Uterus (tissue), 4 donors: Measurements from ENCODE around the gene MPZL2. TPM values are rescaled to one million over a fixed set of nuclear protein-coding genes. Genes with fewer than 3 reads are reported as not detected.
A peak's percentile ranks its signal among the peaks of the same experiment; 100 is the strongest.

Source experiments
- DNase-seq, 2 donors: peaks; one replicate each; pipeline ENCODE4 v3.0.0-alpha.2; 2019 to 2020
- H3K27ac ChIP-seq, 2 donors: fragments of 200-600 bp; sonication (generic); 1 replicate in 1 of 2; 2 replicates in 1 of 2; pipeline ENCODE4 v1.5.1; 2016 to 2018
- H3K27me3 ChIP-seq, 2 donors: fragments of 200-600 bp; sonication (generic); one replicate each; pipeline ENCODE4 v1.5.1; 2018 to 2019; ENCODE audit warnings: control low read depth in 1 of 2
- H3K36me3 ChIP-seq, 2 donors: fragments of 200-600 bp; sonication (generic); one replicate each; pipeline ENCODE4 v1.5.1; 2019; ENCODE audit warnings: control low read depth in 1 of 2
- H3K4me1 ChIP-seq, 2 donors: fragments of 200-600 bp; sonication (generic); one replicate each; pipeline ENCODE4 v1.5.1; 2018 to 2019; ENCODE audit warnings: control low read depth in 1 of 2
- H3K4me3 ChIP-seq, 2 donors: fragments of 200-600 bp; sonication (generic); 1 replicate in 1 of 2; 2 replicates in 1 of 2; pipeline ENCODE4 v1.5.1; 2018 to 2019; ENCODE audit warnings: mild to moderate bottlenecking in 1 of 2
- H3K9me3 ChIP-seq, 2 donors: fragments of 200-600 bp; sonication (generic); one replicate each; pipeline ENCODE4 v1.5.1; 2019; ENCODE audit warnings: control low read depth in 1 of 2
- CTCF ChIP-seq, 4 experiments: fragments of 200-600 bp in 2 of 4; fragments of 450-650 bp in 2 of 4; sonication (generic) in 2 of 4; IDR thresholded peaks; one replicate each; pipeline ENCODE4 v1.5.1; 2016 to 2019; ENCODE audit warnings: antibody characterized with exemption in 4 of 4, mild to moderate bottlenecking in 2 of 4, moderate library complexity in 1 of 4
- POLR2A ChIP-seq, 2 donors: fragments of 450-650 bp; IDR thresholded peaks; one replicate each; pipeline ENCODE4 v1.6.1; 2016; ENCODE audit warnings: antibody characterized with exemption in 2 of 2, mild to moderate bottlenecking in 1 of 2, moderate library complexity in 1 of 2
- intact Hi-C: fragments of 100-400 bp; cut with DNase I; formaldehyde crosslinking; loops from one replicate; pipeline ENCODE4 v1.15.1; 2023; ENCODE audit warnings: low total_unique reads
- total RNA-seq, 4 donors: library from RNA; depleted of rRNA in 3 of 4; stranded (reverse); fragments of >200 nt in 3 of 4; gene quantifications; one replicate each; pipeline versions ENCODE4 v1.1.0 to v1.2.4, GENCODE V29; 2014 to 2023
- donor health status: DM: yes; HTN: yes; CAD: no.

MPZL2 gene
- total RNA-seq, 4 donors from 2014 or later = 40.9 to 191 (median 73.9) TPM

- Histone ChIP-seq H3K27me3 (no peaks in the 10 kb centered on the region), H3K4me3 (no peak overlapping the region), H3K4me1 (no peaks in the 10 kb centered on the region), H3K27ac (peak overlapping the region in 1 of 2 donors; percentile 75), H3K36me3 (no peaks in the 10 kb centered on the region), H3K9me3 (no peaks in the 10 kb centered on the region)
- intact Hi-C loops = no loop called here
- TF ChIP-seq CTCF (IDR thresholded peaks at IDR 0.05) (no peak), POLR2A (IDR thresholded peaks at IDR 0.05) (no peak)
- DNase-seq = no peak
Observed at GRCh38 chr11:118239509-118240205, 24.4 kb downstream of the MPZL2 start.

- intact Hi-C loops = no loop called here
- Histone ChIP-seq H3K4me1 (no peaks in the 10 kb centered on the region), H3K9me3 (no peaks in the 10 kb centered on the region), H3K27ac (no peak overlapping the region), H3K4me3 (no peak overlapping the region), H3K36me3 (no peaks in the 10 kb centered on the region), H3K27me3 (no peaks in the 10 kb centered on the region)
- TF ChIP-seq CTCF (IDR thresholded peaks at IDR 0.05) (no peak), POLR2A (IDR thresholded peaks at IDR 0.05) (no peak)
- no peak for DNase-seq
Observed at GRCh38 chr11:118238929-118239328, 25.2 kb downstream of the MPZL2 start.

GRCh38 chr11:118238421-118238820, 25.7 kb downstream of the MPZL2 start:
- Histone ChIP-seq H3K4me3 (no peak overlapping the region), H3K36me3 (no peaks in the 10 kb centered on the region), H3K4me1 (no peaks in the 10 kb centered on the region), H3K27me3 (no peaks in the 10 kb centered on the region), H3K27ac (no peak overlapping the region), H3K9me3 (no peaks in the 10 kb centered on the region)
- DNase-seq = no peak
- no peak for TF ChIP-seq CTCF (IDR thresholded peaks at IDR 0.05)
- TF ChIP-seq POLR2A (IDR thresholded peaks at IDR 0.05) = no peak
- intact Hi-C loops = no loop called here

- TF ChIP-seq CTCF (IDR thresholded peaks at IDR 0.05) (no peak), POLR2A (IDR thresholded peaks at IDR 0.05) (no peak)
- Histone ChIP-seq H3K36me3 (no peaks in the 10 kb centered on the region), H3K9me3 (no peaks in the 10 kb centered on the region), H3K4me1 (no peaks in the 10 kb centered on the region), H3K27me3 (no peaks in the 10 kb centered on the region), H3K4me3 (no peak overlapping the region), H3K27ac (no peak overlapping the region)
- intact Hi-C loops = no loop called here
- no peak for DNase-seq
Observed at GRCh38 chr11:118236170-118236569, 27.9 kb downstream of the MPZL2 start.

- no peaks in the 10 kb centered on the region for H3K4me1 ChIP-seq
- DNase-seq = no peak
- no peak for TF ChIP-seq POLR2A (IDR thresholded peaks at IDR 0.05)
- H3K36me3 ChIP-seq = no peaks in the 10 kb centered on the region
- H3K27ac ChIP-seq = no peak overlapping the region
- intact Hi-C loops = no loop called here
- no peak overlapping the region for H3K4me3 ChIP-seq
- H3K9me3 ChIP-seq = no peaks in the 10 kb centered on the region
- H3K27me3 ChIP-seq = no peaks in the 10 kb centered on the region
Observed at GRCh38 chr11:118234833-118235232, 29.3 kb downstream of the MPZL2 start.
